Right lobe of liver (tissue), 4 donors: ENCODE data around the gene MAGI1.

Experiments
- CTCF ChIP-seq, 4 donors: fragments of 200-600 bp in 3 of 4; fragments of 450-650 bp in 1 of 4; IDR thresholded peaks; one replicate each; pipeline versions ENCODE4 v1.5.1 to v1.8.0; 2016 to 2022; ENCODE audit warnings: antibody characterized with exemption in 4 of 4, mild to moderate bottlenecking in 2 of 4
- POLR2A ChIP-seq: fragments of 450-650 bp; IDR thresholded peaks from one replicate; pipeline ENCODE4 v1.6.1; 2017; ENCODE audit warnings: antibody characterized with exemption, mild to moderate bottlenecking
- donor health status: DM: no; HTN: no; CAD: no.
- donor health status: DM: no; HTN: no; CAD: no.
- donor health status: DM: no; HTN: yes; CAD: no.

DNA sequence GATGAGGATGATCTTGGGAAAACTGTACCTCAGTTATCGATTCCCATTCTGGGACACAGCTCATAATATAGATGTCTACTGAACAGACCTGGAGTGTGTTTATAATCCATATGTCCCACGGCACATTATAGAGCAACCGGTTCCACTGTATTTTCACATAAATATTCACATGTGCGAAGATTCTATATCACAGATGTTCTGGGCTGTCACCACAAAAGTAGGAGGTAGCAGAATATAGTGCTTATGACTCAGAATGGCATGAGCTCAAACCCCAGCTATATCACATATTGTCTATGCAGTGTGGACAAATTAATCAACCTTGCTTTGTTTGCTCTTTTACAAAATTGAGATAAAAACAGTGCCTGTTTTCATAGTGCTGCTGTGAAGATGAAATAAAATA lies 710.6 kb downstream of the MAGI1 start:
- no peak for TF ChIP-seq CTCF (IDR thresholded peaks at IDR 0.05)
- TF ChIP-seq POLR2A = no peak
